HepG2 (cell line): Measurements from ENCODE around the gene ABHD1. TPM values are rescaled to one million over a fixed set of nuclear protein-coding genes. Genes with fewer than 3 reads are reported as not detected.

Source experiments
- AGO1 ChIP-seq: fragments of 200-400 bp; formaldehyde crosslinking; IDR thresholded peaks from 2 replicates; pipeline ENCODE4 v1.6.1; 2017; ENCODE audit warnings: mild to moderate bottlenecking, low read depth, low read length, moderate library complexity; ENCODE audit not compliant: poor library complexity, severe bottlenecking
- ATRX ChIP-seq: sonication (generic); formaldehyde crosslinking; IDR thresholded peaks from 2 replicates; pipeline ENCODE4 v1.4.0; 2020; ENCODE audit warnings: missing genetic modification reagents, borderline replicate concordance
- CAMTA2 ChIP-seq: sonication (generic); formaldehyde crosslinking; IDR thresholded peaks from 2 replicates; pipeline ENCODE4 v1.4.0; 2020; ENCODE audit warnings: mild to moderate bottlenecking, missing genetic modification reagents, borderline replicate concordance
- FOXP4 ChIP-seq: sonication (generic); formaldehyde crosslinking; IDR thresholded peaks from 2 replicates; pipeline ENCODE4 v1.4.0; 2020; ENCODE audit warnings: missing genetic modification reagents
- JUNB ChIP-seq: sonication (generic); formaldehyde crosslinking; IDR thresholded peaks from 2 replicates; pipeline ENCODE4 v1.8.0; 2022; ENCODE audit warnings: missing genetic modification reagents, mild to moderate bottlenecking, borderline replicate concordance
- MIER3 ChIP-seq: IDR thresholded peaks from 2 replicates; pipeline ENCODE4 v1.6.1; 2016; ENCODE audit warnings: missing compliant biosample characterization, borderline replicate concordance
- NFE2 ChIP-seq: sonication (generic); formaldehyde crosslinking; IDR thresholded peaks from 2 replicates; pipeline ENCODE4 v1.4.0; 2020; ENCODE audit warnings: missing genetic modification reagents
- SSRP1 ChIP-seq: IDR thresholded peaks from 2 replicates; pipeline ENCODE4 v1.6.1; 2016; ENCODE audit warnings: control low read depth
- ZBTB43 ChIP-seq: sonication (generic); formaldehyde crosslinking; conservative IDR thresholded peaks from 2 replicates; pipeline ENCODE4 v1.4.0; 2020; ENCODE audit warnings: missing genetic modification reagents
- ZNF354B ChIP-seq: sonication (generic); formaldehyde crosslinking; IDR thresholded peaks from 2 replicates; pipeline ENCODE4 v1.8.0; 2022; ENCODE audit warnings: mild to moderate bottlenecking, missing genetic modification reagents
- ZNF567 ChIP-seq: sonication (generic); formaldehyde crosslinking; IDR thresholded peaks from 2 replicates; pipeline ENCODE4 v1.8.1; 2023; ENCODE audit warnings: mild to moderate bottlenecking, missing genetic modification reagents, borderline replicate concordance
- ZNF687 ChIP-seq: sonication (generic); formaldehyde crosslinking; IDR thresholded peaks from 2 replicates; pipeline ENCODE4 v1.5.1; 2020; ENCODE audit warnings: mild to moderate bottlenecking, missing genetic modification reagents, moderate library complexity
- polyA plus RNA-seq, 8 experiments: library from polyadenylated mRNA; depleted of rRNA in 3 of 8; stranded (reverse) in 7 of 8; unstranded in 1 of 8; fragments of >200 nt; fragmentation: Illumina TruSeq in 4 of 8; extraction: Trizol in 4 of 8; gene quantifications; 2 replicates each; pipeline versions ENCODE4 v1.2.1 to v1.2.3, GENCODE V29; 2011 to 2016; ENCODE audit warnings: low read depth in 4 of 8, missing spikeins in 1 of 8, mixed read lengths in 1 of 8; ENCODE audit not compliant: insufficient read depth in 1 of 8
- total RNA-seq, 5 experiments: library from RNA; depleted of rRNA; stranded (reverse); fragments of >200 nt; fragmentation: Illumina TruSeq; extraction: Trizol; gene quantifications; 2 replicates each; pipeline ENCODE4 v1.2.3, GENCODE V29; 2016; ENCODE audit warnings: low read depth in 1 of 5
- TF ChIP-seq, protein P1 (sequence below): sonication (generic); formaldehyde crosslinking; IDR thresholded peaks from 2 replicates; pipeline ENCODE4 v1.4.0; 2020; ENCODE audit warnings: missing genetic modification reagents, borderline replicate concordance
- TF ChIP-seq, protein P2 (sequence below): sonication (generic); formaldehyde crosslinking; IDR thresholded peaks from 2 replicates; pipeline ENCODE4 v1.5.0; 2020; ENCODE audit warnings: mild to moderate bottlenecking, missing genetic modification reagents

The ABHD1 gene
- total and polyA plus RNA-seq, 2 of the 13 experiments (the other 11 are each of a cell fraction or from before 2014, with no cell fraction given): 0.04 to 0.81 TPM

- TF ChIP-seq, protein P1, sequence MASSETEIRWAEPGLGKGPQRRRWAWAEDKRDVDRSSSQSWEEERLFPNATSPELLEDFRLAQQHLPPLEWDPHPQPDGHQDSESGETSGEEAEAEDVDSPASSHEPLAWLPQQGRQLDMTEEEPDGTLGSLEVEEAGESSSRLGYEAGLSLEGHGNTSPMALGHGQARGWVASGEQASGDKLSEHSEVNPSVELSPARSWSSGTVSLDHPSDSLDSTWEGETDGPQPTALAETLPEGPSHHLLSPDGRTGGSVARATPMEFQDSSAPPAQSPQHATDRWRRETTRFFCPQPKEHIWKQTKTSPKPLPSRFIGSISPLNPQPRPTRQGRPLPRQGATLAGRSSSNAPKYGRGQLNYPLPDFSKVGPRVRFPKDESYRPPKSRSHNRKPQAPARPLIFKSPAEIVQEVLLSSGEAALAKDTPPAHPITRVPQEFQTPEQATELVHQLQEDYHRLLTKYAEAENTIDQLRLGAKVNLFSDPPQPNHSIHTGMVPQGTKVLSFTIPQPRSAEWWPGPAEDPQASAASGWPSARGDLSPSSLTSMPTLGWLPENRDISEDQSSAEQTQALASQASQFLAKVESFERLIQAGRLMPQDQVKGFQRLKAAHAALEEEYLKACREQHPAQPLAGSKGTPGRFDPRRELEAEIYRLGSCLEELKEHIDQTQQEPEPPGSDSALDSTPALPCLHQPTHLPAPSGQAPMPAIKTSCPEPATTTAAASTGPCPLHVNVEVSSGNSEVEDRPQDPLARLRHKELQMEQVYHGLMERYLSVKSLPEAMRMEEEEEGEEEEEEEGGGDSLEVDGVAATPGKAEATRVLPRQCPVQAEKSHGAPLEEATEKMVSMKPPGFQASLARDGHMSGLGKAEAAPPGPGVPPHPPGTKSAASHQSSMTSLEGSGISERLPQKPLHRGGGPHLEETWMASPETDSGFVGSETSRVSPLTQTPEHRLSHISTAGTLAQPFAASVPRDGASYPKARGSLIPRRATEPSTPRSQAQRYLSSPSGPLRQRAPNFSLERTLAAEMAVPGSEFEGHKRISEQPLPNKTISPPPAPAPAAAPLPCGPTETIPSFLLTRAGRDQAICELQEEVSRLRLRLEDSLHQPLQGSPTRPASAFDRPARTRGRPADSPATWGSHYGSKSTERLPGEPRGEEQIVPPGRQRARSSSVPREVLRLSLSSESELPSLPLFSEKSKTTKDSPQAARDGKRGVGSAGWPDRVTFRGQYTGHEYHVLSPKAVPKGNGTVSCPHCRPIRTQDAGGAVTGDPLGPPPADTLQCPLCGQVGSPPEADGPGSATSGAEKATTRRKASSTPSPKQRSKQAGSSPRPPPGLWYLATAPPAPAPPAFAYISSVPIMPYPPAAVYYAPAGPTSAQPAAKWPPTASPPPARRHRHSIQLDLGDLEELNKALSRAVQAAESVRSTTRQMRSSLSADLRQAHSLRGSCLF (CRISPR knock-in tag): no peak
- TF ChIP-seq FOXP4 (CRISPR knock-in tag): 0 out of 2 replicates have a peak, but pooled peaks have one; percentile 14
- 0 out of 2 replicates have a peak, but pooled peaks have one; percentile 18 for TF ChIP-seq ZNF567 (CRISPR knock-in tag)
- TF ChIP-seq MIER3 (CRISPR knock-in tag): no peak
- peak; percentile 75 for TF ChIP-seq ZNF687
- no peak for TF ChIP-seq SSRP1
- no peak for TF ChIP-seq JUNB (CRISPR knock-in tag)
- no peak for TF ChIP-seq ATRX
- TF ChIP-seq, protein P2, sequence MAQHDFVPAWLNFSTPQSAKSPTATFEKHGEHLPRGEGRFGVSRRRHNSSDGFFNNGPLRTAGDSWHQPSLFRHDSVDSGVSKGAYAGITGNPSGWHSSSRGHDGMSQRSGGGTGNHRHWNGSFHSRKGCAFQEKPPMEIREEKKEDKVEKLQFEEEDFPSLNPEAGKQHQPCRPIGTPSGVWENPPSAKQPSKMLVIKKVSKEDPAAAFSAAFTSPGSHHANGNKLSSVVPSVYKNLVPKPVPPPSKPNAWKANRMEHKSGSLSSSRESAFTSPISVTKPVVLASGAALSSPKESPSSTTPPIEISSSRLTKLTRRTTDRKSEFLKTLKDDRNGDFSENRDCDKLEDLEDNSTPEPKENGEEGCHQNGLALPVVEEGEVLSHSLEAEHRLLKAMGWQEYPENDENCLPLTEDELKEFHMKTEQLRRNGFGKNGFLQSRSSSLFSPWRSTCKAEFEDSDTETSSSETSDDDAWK: no peak
- TF ChIP-seq NFE2 (CRISPR knock-in tag): no peak
- TF ChIP-seq ZNF354B (CRISPR knock-in tag): peak; percentile 29; the same call in 1 of the 2 replicates
- 0 out of 2 replicates have a peak, but pooled peaks have one; percentile 35 for TF ChIP-seq CAMTA2 (CRISPR knock-in tag)
- no peak for TF ChIP-seq ZBTB43
- peak; percentile 69 for TF ChIP-seq AGO1
Observed at GRCh38 chr2:27094353-27094984, 29.1 kb upstream of the ABHD1 start (continued).
